NCI-H524 treated with DMSO at 0.1 percent for 48 hours (cell line): ENCODE measurements around the gene PRR20A.
"Not testable (repeated sequence)": the region's sequence is repeated elsewhere in the genome, so short reads cannot be mapped to it uniquely, and the experiment has no call there.

Experiments used
- DNase-seq: peaks from one replicate; lab custom pipeline; 2025; lab: John Stamatoyannopoulos, UW

PRR20A gene

GRCh38 chr13:57140235-57140968 is at the start of gene PRR20A:
PRR20A (plus strand) TSS chr13:57140918; CDS start chr13:57141305, 387 bp downstream.
- not testable (repeated sequence) for DNase-seq

DNA sequence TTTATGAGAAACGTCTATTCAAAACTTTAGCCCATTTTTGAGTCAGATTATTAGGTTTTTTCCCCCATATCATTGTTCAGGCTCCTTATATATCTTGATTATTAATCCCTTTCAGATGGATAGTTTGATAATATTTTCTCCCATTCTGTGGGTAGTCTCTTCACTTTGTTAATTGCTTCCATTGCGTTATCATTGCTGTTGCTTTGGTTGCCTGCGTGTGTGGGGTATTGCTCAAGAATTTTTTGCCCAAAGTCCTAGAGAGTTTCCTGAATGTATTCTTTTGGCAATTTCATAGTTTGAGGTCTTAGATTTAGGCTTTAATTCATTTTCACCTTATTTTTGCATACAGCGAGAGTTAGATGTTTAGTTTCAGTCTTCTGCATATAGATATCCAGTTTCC is 25.8 kb upstream of the PRR20A start:
- DNase-seq, result no peak

DNA sequence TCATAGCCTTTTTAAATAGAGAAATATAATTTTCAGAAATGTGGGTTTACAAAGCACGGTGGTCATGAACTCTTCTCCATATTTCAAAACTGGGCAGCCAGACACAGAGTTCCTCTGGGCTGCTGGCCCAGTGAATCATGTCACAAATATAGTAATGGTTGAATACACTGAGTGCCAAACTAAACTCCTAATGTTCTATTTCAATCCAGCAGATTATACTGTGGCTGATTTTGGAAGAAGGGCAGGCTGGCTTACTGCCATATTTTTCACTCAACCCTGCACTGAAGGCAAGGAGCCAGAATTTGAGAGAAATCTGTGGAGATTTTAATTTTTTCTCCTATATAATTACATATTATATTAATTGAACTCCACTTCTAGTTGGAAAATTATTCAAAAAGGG is 17.0 kb upstream of the PRR20A start:
- DNase-seq, result no peak

DNA sequence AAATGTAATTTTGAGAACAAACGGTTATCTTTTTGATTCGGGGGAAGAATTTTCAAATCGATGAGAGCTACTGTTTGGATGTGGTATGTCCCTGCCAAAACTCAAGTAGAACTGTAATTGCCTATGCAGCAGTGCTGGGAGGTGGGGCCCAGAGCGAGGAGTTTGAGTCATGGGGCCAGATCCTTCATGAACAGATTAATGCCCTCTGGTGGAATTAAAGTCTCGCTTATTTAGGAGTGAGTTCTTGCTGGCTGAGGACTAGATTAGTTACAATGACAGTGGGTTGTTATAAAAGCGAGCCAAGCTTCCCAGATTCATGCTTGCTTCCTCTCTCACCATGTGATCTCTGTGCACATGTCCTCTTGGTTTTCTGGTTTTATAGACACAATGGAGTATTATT is 11.8 kb upstream of the PRR20A start:
- no peak for DNase-seq

DNA sequence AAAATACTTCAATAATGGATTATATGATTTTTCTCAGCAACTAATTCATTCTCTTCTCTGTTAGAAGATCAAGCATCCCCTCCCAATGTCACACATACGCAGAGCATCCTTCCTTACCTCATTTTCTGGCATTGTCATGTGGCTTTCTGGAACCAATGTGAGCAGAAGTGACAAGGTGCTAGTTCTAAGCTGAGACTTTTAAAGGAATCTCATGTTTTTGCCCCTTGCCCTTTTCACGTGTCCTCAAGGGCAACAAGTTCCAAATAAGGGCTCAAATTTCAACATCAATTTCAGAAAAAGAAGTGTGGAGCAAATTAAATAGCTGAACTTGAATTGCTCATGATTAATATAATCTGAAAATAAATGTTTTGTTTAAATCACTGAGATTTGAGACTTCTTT is 4.6 kb upstream of the PRR20A start:
- no peak for DNase-seq

DNA sequence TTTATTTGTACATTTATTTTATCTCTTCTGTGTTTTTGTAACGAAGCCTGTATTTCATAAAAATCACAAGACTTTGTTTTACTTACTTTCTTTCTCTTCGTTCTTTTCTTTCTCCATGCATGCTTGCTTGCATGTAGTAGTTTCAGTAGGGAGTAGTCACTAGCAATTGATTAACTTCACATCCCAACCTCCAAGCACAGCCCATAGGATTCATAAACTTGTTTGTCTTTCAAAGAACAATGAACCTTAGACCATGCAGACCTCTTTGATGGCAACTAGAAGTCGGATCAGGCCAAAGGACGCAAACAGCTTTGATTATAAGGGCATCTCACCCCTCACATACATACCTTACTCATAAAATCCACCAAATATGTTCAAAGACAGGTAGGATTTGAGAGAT is 3.1 kb upstream of the PRR20A start:
- DNase-seq, result no peak

GRCh38 chr13:57138988-57139387 is 1.7 kb upstream of the PRR20A start:
- no peak for DNase-seq

GRCh38 chr13:57139781-57140180 is 937 bp upstream of the PRR20A start:
- not testable (repeated sequence) for DNase-seq

- not testable (repeated sequence) for DNase-seq
Measured at GRCh38 chr13:57147188-57147587, 6.5 kb downstream of the PRR20A start, which contains the start of gene PRR20B. PRR20B (plus strand) TSS chr13:57147488; CDS start chr13:57147875, 387 bp downstream.

GRCh38 chr13:57148106-57148505 is 7.4 kb downstream of the PRR20A start:
- not testable (repeated sequence) for DNase-seq

DNA sequence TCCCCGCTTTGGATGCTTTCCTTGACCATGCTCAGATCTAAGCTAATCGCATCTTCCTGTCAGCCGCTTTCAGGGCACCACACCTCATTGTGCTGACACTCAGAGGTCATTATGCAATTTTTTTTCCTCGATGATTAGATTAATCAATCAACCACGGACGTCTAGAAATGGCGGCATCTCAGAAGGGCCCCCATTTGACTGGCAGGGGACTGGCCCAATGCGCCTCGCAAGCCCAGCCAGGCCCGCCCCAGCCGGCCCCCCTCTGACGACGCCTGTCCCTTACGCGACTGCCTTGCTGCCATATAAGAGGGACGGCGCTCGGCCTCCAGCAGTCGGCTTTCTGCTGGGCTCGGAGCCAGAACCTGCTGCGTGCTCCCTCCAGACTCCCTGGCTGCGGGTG is 13.0 kb downstream of the PRR20A start, which contains the start of gene PRR20C:
Gene PRR20C (plus strand): TSS at position 301 of the 400 bp plus-strand sequence. CDS start 387 bp downstream, outside the sequence.
- not testable (repeated sequence) for DNase-seq

- not testable (repeated sequence) for DNase-seq
Measured at GRCh38 chr13:57160332-57160731, 19.6 kb downstream of the PRR20A start, which contains the start of gene PRR20D. PRR20D (plus strand) TSS chr13:57160632; CDS start chr13:57161019, 387 bp downstream.

DNA sequence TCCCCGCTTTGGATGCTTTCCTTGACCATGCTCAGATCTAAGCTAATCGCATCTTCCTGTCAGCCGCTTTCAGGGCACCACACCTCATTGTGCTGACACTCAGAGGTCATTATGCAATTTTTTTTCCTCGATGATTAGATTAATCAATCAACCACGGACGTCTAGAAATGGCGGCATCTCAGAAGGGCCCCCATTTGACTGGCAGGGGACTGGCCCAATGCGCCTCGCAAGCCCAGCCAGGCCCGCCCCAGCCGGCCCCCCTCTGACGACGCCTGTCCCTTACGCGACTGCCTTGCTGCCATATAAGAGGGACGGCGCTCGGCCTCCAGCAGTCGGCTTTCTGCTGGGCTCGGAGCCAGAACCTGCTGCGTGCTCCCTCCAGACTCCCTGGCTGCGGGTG is 26.2 kb downstream of the PRR20A start, which contains the start of gene PRR20E:
Gene PRR20E (plus strand): TSS at position 301 of the 400 bp plus-strand sequence. CDS start 387 bp downstream, outside the sequence.
- DNase-seq, result not testable (repeated sequence)

GRCh38 chr13:57191667-57192066 is 50.9 kb downstream of the PRR20A start:
- no peak for DNase-seq
